PFSK-1 (cell line): ENCODE results near the gene RAP1GDS1.

Experiments used
- FOXP2 ChIP-seq: optimal IDR thresholded peaks from 2 replicates; pipeline ENCODE3; 2011; ENCODE audit warnings: borderline replicate concordance, control low read depth, inconsistent platforms; ENCODE audit not compliant: insufficient read depth; ENCODE audit errors: extremely low read length, extremely low read depth
- POLR2AphosphoS5 ChIP-seq: IDR thresholded peaks from 2 replicates; pipeline ENCODE4 v1.6.1; 2012; ENCODE audit warnings: low read depth, mild to moderate bottlenecking, control low read depth, low read length, moderate library complexity
- REST ChIP-seq, 2 experiments: IDR thresholded peaks; 2 replicates each; pipeline versions ENCODE4 v1.6.1 to v1.8.0; 2011 to 2012; ENCODE audit warnings: low read depth in 2 of 2, low read length in 2 of 2, control low read depth in 1 of 2, inconsistent platforms in 1 of 2, mild to moderate bottlenecking in 1 of 2, moderate library complexity in 1 of 2; ENCODE audit not compliant: insufficient read depth in 1 of 2
- SIN3A ChIP-seq: IDR thresholded peaks from 2 replicates; pipeline ENCODE4 v1.6.1; 2012; ENCODE audit warnings: mild to moderate bottlenecking, low read length, moderate library complexity, borderline replicate concordance; ENCODE audit not compliant: insufficient read depth
- TAF1 ChIP-seq: IDR thresholded peaks from 2 replicates; pipeline ENCODE4 v1.6.1; 2012; ENCODE audit warnings: low read length, control low read depth, borderline replicate concordance; ENCODE audit not compliant: insufficient read depth

DNA sequence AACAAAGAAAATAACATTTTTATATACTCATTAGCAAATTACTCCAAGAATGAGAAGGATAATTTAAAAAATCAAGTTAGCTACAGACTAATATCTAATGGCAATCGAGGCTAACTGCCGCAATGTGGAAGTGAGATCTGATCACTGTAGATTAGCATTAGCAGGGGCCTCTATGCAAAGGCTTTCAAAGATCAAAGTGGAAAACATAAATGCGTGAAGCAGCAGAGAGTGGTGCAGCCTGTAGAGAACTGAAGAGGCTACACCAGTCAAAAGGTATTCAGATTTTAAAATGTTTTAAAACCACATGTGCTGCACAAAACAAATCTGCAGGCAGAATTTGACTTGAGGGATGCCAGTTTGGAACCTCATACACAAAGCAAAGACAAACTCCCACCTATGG, 24.0 kb upstream of the RAP1GDS1 start:
- no peak for TF ChIP-seq REST (IDR thresholded peaks at IDR 0.05; ENCODE audit: insufficient read depth in 1 of 2, low read depth in 2 of 2, low read length in 2 of 2)
- no peak for TF ChIP-seq SIN3A
- no peak for TF ChIP-seq TAF1
- TF ChIP-seq POLR2AphosphoS5, result no peak
- no peak for TF ChIP-seq FOXP2
